HepG2 (cell line): Measurements from ENCODE around the gene GPR37. TPM values are rescaled to one million over a fixed set of nuclear protein-coding genes. Genes with fewer than 3 reads are reported as not detected.

Experiments used
- ATAC-seq: fragments of 200-7000 bp; cut with Tn5 transposase; 3 replicates; pipeline ENCODE4 v1.9.1; 2020; ENCODE audit warnings: mild to moderate bottlenecking, moderate library complexity
- BruUV-seq: library from RNA; stranded (reverse); fragments of 400-500 nt; replicated peaks from 2 replicates; lab custom pipeline; 2021; lab: Mats Ljungman, UMichigan
- CTCF ChIA-PET: fragments of 300-600 bp; formaldehyde crosslinking; extraction: SDS; loops from one replicate; lab custom pipeline; 2021; ENCODE audit warnings: low total read pairs, inconsistent platforms, low intra/inter-chr PET ratio; lab: Yijun Ruan, JAX
- POLR2A ChIA-PET: fragments of 350-600 bp; sonication (Branson Sonifier 250); formaldehyde crosslinking; loops from one replicate; lab custom pipeline; 2020; ENCODE audit warnings: antibody characterized with exemption, inconsistent platforms; lab: Yijun Ruan, JAX
- DNase-seq: peaks from one replicate; pipeline ENCODE4 v3.0.0-alpha.2; 2015; ENCODE audit warnings: low spot score
- FAIRE-seq: peaks from 3 replicates; lab custom pipeline; 2011; peaks lifted over from hg19 to GRCh38; lab: Jason Lieb, UNC
- H2AFZ ChIP-seq: one replicate; pipeline ENCODE4 v1.6.1; 2011; ENCODE audit warnings: low read length, inconsistent platforms
- H3K27ac ChIP-seq: fragments of 300-600 bp; 3 replicates; pipeline ENCODE4 v1.8.0; 2011; ENCODE audit warnings: mixed run types, mild to moderate bottlenecking, mixed read lengths, low read length, inconsistent platforms; ENCODE audit not compliant: insufficient read depth; ENCODE audit errors: extremely low read length
- H3K27me3 ChIP-seq, 2 experiments: fragments of 200-600 bp in 1 of 2; 2 replicates in 1 of 2; 3 replicates in 1 of 2; pipeline versions ENCODE4 v1.6.0 to v1.8.0; 2011; ENCODE audit warnings: low read length in 2 of 2, mild to moderate bottlenecking in 2 of 2, moderate library complexity in 2 of 2, inconsistent platforms in 1 of 2; ENCODE audit not compliant: insufficient read depth in 2 of 2, control insufficient read depth in 1 of 2
- H3K36me3 ChIP-seq, 2 experiments: fragments of 200-600 bp in 1 of 2; replicated peaks in 1 of 2; 2 replicates in 1 of 2; 3 replicates in 1 of 2; pipeline versions ENCODE4 v1.5.1 to v1.8.0; 2011; ENCODE audit warnings: low read length in 2 of 2, inconsistent platforms in 1 of 2; ENCODE audit not compliant: insufficient read depth in 2 of 2, control insufficient read depth in 1 of 2
- H3K4me1 ChIP-seq: 2 replicates; pipeline ENCODE4 v1.5.1; 2012; ENCODE audit warnings: low read length, inconsistent platforms; ENCODE audit not compliant: insufficient read depth
- H3K4me2 ChIP-seq: 2 replicates; pipeline ENCODE4 v1.6.0; 2011; ENCODE audit warnings: low read depth, low read length, inconsistent platforms
- H3K4me3 ChIP-seq, 3 experiments: fragments of 200-600 bp in 1 of 3; sonication (generic), shearing (Covaris generic) in 1 of 3; replicated peaks in 1 of 3; 2 replicates each; pipeline ENCODE4 v1.5.1; 2011 to 2016; ENCODE audit warnings: low read length in 3 of 3, inconsistent platforms in 2 of 3, low read depth in 2 of 3, mild to moderate bottlenecking in 2 of 3, control low read depth in 1 of 3, mixed read lengths in 1 of 3; ENCODE audit not compliant: insufficient read depth in 1 of 3
- H3K79me2 ChIP-seq: one replicate; pipeline ENCODE4 v1.6.1; 2011; ENCODE audit warnings: low read length, inconsistent platforms; ENCODE audit not compliant: insufficient read depth
- H3K9ac ChIP-seq: 2 replicates; pipeline ENCODE4 v1.6.0; 2011; ENCODE audit warnings: mild to moderate bottlenecking, low read depth, low read length, inconsistent platforms; ENCODE audit not compliant: insufficient read depth
- H3K9me3 ChIP-seq: 2 replicates; pipeline ENCODE4 v1.5.1; 2012; ENCODE audit warnings: mild to moderate bottlenecking, low read length
- H4K20me1 ChIP-seq: 2 replicates; pipeline ENCODE4 v1.6.0; 2011; ENCODE audit warnings: inconsistent platforms, mild to moderate bottlenecking, low read length, moderate library complexity; ENCODE audit not compliant: insufficient read depth
- CENPX ChIP-seq: sonication (generic); formaldehyde crosslinking; IDR thresholded peaks from 2 replicates; pipeline ENCODE4 v1.9.0; 2021; ENCODE audit warnings: mild to moderate bottlenecking, missing genetic modification reagents, moderate library complexity
- FOXK1 ChIP-seq: sonication (generic); formaldehyde crosslinking; IDR thresholded peaks from 2 replicates; pipeline ENCODE4 v1.4.0; 2020; ENCODE audit warnings: low read depth, missing genetic modification reagents, borderline replicate concordance
- KMT2B ChIP-seq: IDR thresholded peaks from 2 replicates; pipeline ENCODE4 v1.6.1; 2016; ENCODE audit warnings: missing genetic modification reagents, missing compliant biosample characterization
- TEAD3 ChIP-seq: optimal IDR thresholded peaks from 2 replicates; pipeline ENCODE3; 2016; ENCODE audit warnings: borderline replicate concordance
- ZFP82 ChIP-seq: sonication (generic); formaldehyde crosslinking; IDR thresholded peaks from 2 replicates; pipeline ENCODE4 v1.5.1; 2020; ENCODE audit warnings: mild to moderate bottlenecking, missing genetic modification reagents, borderline replicate concordance
- ZMYM4 ChIP-seq: sonication (generic); formaldehyde crosslinking; IDR thresholded peaks from 2 replicates; pipeline ENCODE4 v1.8.1; 2023; ENCODE audit warnings: mild to moderate bottlenecking, missing genetic modification reagents
- ZNF136 ChIP-seq: sonication (generic); formaldehyde crosslinking; IDR thresholded peaks from 2 replicates; pipeline ENCODE4 v1.8.1; 2022; ENCODE audit warnings: low read depth, mild to moderate bottlenecking, moderate library complexity, missing genetic modification reagents
- ZNF652 ChIP-seq: IDR thresholded peaks from 2 replicates; pipeline ENCODE4 v1.6.1; 2016; ENCODE audit warnings: low read depth, borderline replicate concordance
- ZSCAN21 ChIP-seq: sonication (generic); formaldehyde crosslinking; IDR thresholded peaks from 2 replicates; pipeline ENCODE4 v1.8.0; 2022; ENCODE audit warnings: mild to moderate bottlenecking, missing genetic modification reagents, moderate library complexity, borderline replicate concordance
- WGBS: methylation state at CpG from one replicate; pipeline ENCODE4 v1.1.6; 2017; ENCODE audit warnings: low lambda C conversion rate; 5-methylcytosine and 5-hydroxymethylcytosine counted together
- in situ Hi-C: cut with HindIII; loops from 2 replicates; pipeline ENCODE4 v1.10.0; 2017; ENCODE audit warnings: low pct_unique_long_range_greater_than_20kb; ENCODE audit not compliant: extremely low pct_ligation_motif_present
- intact Hi-C: fragments of 100-400 bp; cut with micrococcal nuclease; formaldehyde crosslinking; loops from one replicate; pipeline ENCODE4 v1.10.0; 2022; ENCODE audit not compliant: unreplicated experiment
- polyA plus RNA-seq, 8 experiments: library from polyadenylated mRNA; depleted of rRNA in 3 of 8; stranded (reverse) in 7 of 8; unstranded in 1 of 8; fragments of >200 nt; fragmentation: Illumina TruSeq in 4 of 8; extraction: Trizol in 4 of 8; gene quantifications; 2 replicates each; pipeline versions ENCODE4 v1.2.1 to v1.2.3, GENCODE V29; 2011 to 2016; ENCODE audit warnings: low read depth in 4 of 8, missing spikeins in 1 of 8, mixed read lengths in 1 of 8; ENCODE audit not compliant: insufficient read depth in 1 of 8
- total RNA-seq, 5 experiments: library from RNA; depleted of rRNA; stranded (reverse); fragments of >200 nt; fragmentation: Illumina TruSeq; extraction: Trizol; gene quantifications; 2 replicates each; pipeline ENCODE4 v1.2.3, GENCODE V29; 2016; ENCODE audit warnings: low read depth in 1 of 5
- TF ChIP-seq, protein P1 (sequence below): sonication (generic); formaldehyde crosslinking; conservative IDR thresholded peaks from 2 replicates; pipeline ENCODE4 v1.8.0; 2022; ENCODE audit warnings: low read depth, missing genetic modification reagents
- TF ChIP-seq, protein P2 (sequence below): sonication (generic); formaldehyde crosslinking; IDR thresholded peaks from 2 replicates; pipeline ENCODE4 v1.5.1; 2020; ENCODE audit warnings: mild to moderate bottlenecking, missing genetic modification reagents
- TF ChIP-seq, protein P3 (sequence below): sonication (generic); formaldehyde crosslinking; IDR thresholded peaks from 2 replicates; pipeline ENCODE4 v1.8.0; 2022; ENCODE audit warnings: low read depth, missing genetic modification reagents

Gene GPR37
- total and polyA plus RNA-seq, 2 of the 13 experiments (the other 11 are each of a cell fraction or from before 2014, with no cell fraction given) = not detected

DNA sequence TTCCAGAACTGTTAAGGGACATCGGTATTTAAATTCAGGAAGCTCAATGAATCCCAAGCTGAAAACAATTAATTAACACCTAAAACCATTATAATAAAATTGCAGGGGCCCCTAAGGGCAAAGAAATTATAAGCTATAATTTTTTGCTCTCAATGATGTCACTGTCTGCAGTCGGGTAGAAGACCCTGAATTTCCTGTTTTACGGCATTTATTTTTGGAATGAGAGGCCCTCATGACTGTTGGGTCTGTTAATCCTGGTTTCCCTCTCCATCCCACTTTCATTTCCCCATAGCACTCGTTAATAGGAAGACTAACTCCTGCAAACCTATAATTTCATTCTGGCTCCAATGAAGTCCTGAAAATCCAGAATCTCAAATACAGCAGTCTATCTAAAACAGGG, 25.8 kb upstream of the GPR37 start:
- Histone ChIP-seq H3K9ac (no peak overlapping the region), H3K9me3 (no peaks in the 10 kb centered on the region), H3K36me3 (no peaks in the 10 kb centered on the region), H4K20me1 (no peaks in the 10 kb centered on the region), H2AFZ (no peak overlapping the region), H3K4me1 (peaks cover 4% of the 10 kb centered on the region), H3K27me3 (no peaks in the 10 kb centered on the region), H3K79me2 (no peaks in the 10 kb centered on the region), H3K27ac (no peak overlapping the region), H3K4me3 (no peak overlapping the region), H3K4me2 (no peak overlapping the region)
- 43% methylated on average over 4 of the region's 4 CpGs for WGBS
- FAIRE-seq (no peak), DNase-seq (no peak), ATAC-seq (no peak)
- in situ Hi-C loops = no loop called here
- TF ChIP-seq ZMYM4 (CRISPR knock-in tag) (no peak), FOXK1 (CRISPR knock-in tag) (no peak), ZNF136 (no peak), ZSCAN21 (CRISPR knock-in tag) (no peak), TEAD3 (CRISPR knock-in tag) (no peak), CENPX (CRISPR knock-in tag) (no peak), ZFP82 (CRISPR knock-in tag) (no peak), ZNF652 (CRISPR knock-in tag) (no peak), KMT2B (CRISPR knock-in tag) (no peak)
- TF ChIP-seq, protein P1, sequence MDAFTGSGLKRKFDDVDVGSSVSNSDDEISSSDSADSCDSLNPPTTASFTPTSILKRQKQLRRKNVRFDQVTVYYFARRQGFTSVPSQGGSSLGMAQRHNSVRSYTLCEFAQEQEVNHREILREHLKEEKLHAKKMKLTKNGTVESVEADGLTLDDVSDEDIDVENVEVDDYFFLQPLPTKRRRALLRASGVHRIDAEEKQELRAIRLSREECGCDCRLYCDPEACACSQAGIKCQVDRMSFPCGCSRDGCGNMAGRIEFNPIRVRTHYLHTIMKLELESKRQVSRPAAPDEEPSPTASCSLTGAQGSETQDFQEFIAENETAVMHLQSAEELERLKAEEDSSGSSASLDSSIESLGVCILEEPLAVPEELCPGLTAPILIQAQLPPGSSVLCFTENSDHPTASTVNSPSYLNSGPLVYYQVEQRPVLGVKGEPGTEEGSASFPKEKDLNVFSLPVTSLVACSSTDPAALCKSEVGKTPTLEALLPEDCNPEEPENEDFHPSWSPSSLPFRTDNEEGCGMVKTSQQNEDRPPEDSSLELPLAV = no peak
- TF ChIP-seq, protein P2, sequence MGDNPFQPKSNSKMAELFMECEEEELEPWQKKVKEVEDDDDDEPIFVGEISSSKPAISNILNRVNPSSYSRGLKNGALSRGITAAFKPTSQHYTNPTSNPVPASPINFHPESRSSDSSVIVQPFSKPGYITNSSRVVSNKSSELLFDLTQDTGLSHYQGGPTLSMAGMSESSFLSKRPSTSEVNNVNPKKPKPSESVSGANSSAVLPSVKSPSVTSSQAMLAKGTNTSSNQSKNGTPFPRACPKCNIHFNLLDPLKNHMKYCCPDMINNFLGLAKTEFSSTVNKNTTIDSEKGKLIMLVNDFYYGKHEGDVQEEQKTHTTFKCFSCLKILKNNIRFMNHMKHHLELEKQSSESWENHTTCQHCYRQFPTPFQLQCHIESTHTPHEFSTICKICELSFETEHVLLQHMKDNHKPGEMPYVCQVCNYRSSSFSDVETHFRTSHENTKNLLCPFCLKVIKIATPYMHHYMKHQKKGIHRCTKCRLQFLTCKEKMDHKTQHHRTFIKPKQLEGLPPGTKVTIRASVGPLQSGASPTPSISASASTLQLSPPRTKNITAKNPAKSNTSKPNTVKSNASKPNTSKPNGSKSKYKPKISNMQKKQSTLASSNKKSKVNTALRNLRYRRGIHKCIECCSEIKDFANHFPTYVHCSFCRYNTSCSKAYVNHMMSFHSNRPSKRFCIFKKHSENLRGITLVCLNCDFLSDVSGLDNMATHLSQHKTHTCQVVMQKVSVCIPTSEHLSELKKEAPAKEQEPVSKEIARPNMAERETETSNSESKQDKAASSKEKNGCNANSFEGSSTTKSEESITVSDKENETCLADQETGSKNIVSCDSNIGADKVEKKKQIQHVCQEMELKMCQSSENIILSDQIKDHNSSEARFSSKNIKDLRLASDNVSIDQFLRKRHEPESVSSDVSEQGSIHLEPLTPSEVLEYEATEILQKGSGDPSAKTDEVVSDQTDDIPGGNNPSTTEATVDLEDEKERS (CRISPR knock-in tag) = no peak
- TF ChIP-seq, protein P3, sequence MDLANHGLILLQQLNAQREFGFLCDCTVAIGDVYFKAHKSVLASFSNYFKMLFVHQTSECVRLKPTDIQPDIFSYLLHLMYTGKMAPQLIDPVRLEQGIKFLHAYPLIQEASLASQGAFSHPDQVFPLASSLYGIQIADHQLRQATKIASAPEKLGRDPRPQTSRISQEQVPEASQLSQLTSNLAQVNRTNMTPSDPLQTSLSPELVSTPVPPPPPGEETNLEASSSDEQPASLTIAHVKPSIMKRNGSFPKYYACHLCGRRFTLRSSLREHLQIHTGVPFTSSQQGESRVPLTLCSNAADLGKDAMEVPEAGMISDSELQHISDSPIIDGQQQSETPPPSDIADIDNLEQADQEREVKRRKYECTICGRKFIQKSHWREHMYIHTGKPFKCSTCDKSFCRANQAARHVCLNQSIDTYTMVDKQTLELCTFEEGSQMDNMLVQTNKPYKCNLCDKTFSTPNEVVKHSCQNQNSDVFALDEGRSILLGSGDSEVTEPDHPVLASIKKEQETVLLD (CRISPR knock-in tag) = no peak
- intact Hi-C loops = no loop called here
- BruUV-seq = no TSS peak
- POLR2A ChIA-PET = no interaction called here
- CTCF ChIA-PET = no interaction called here
